Measurements from ENCODE around the gene C1QTNF6.

The C1QTNF6 gene

GRCh38 chr22:37160027-37160426 is 28.0 kb downstream of the C1QTNF6 start:
- no peak for DNase-seq

GRCh38 chr22:37158963-37159290 is 29.1 kb downstream of the C1QTNF6 start:
- no peak for DNase-seq

GRCh38 chr22:37157516-37158285 is 30.3 kb downstream of the C1QTNF6 start:
- DNase-seq, result no peak

GRCh38 chr22:37156686-37157435 is 31.2 kb downstream of the C1QTNF6 start:
- no peak for DNase-seq

- DNase-seq, result no peak
These were observed 32.1 kb downstream of the C1QTNF6 start for GRCh38 chr22:37155971-37156370.

GRCh38 chr22:37154925-37155712 is 32.9 kb downstream of the C1QTNF6 start:
- DNase-seq, result no peak

GRCh38 chr22:37153901-37154300 is 34.1 kb downstream of the C1QTNF6 start:
- no peak for DNase-seq

GRCh38 chr22:37151401-37151800 is 36.6 kb downstream of the C1QTNF6 start:
- no peak for DNase-seq

- no peak for DNase-seq
These were observed 37.3 kb downstream of the C1QTNF6 start for GRCh38 chr22:37150701-37151100.

- no peak for DNase-seq
These were observed 39.0 kb downstream of the C1QTNF6 start for GRCh38 chr22:37148742-37149665.

- DNase-seq, result no peak
These were observed 39.9 kb downstream of the C1QTNF6 start for GRCh38 chr22:37148031-37148651.

- no peak for DNase-seq
These were observed 40.7 kb downstream of the C1QTNF6 start for GRCh38 chr22:37147186-37147990.

- no peak for DNase-seq
These were observed 41.4 kb downstream of the C1QTNF6 start for GRCh38 chr22:37146507-37147180.

GRCh38 chr22:37146051-37146385 is 42.0 kb downstream of the C1QTNF6 start:
- no peak for DNase-seq

- peak in 1 of 3 experiments; percentile 5 for DNase-seq
These were observed 42.6 kb downstream of the C1QTNF6 start for GRCh38 chr22:37145180-37146050.

GRCh38 chr22:37144180-37144554 is 43.9 kb downstream of the C1QTNF6 start:
- DNase-seq, result no peak

GRCh38 chr22:37141971-37142370 is 46.1 kb downstream of the C1QTNF6 start:
- DNase-seq, result no peak

- DNase-seq, result no peak
These were observed 46.6 kb downstream of the C1QTNF6 start for GRCh38 chr22:37141476-37141875.

GRCh38 chr22:37140686-37141323 is 47.2 kb downstream of the C1QTNF6 start:
- DNase-seq, result no peak

All from NCI-H1417 (cell line).